VCaP (cell line): ENCODE results near the gene DCDC2B.
A peak's percentile ranks its signal among the peaks of the same experiment; 100 is the strongest.

Source experiments
- H3K27ac ChIP-seq: fragments of 450-650 bp; 2 replicates; pipeline ENCODE4 v1.5.1; 2017
- TF ChIP-seq, protein P1 (sequence below): fragments of 450-650 bp; conservative IDR thresholded peaks from 2 replicates; pipeline ENCODE4 v1.5.1; 2017; ENCODE audit warnings: mild to moderate bottlenecking, moderate library complexity

The DCDC2B gene

DNA sequence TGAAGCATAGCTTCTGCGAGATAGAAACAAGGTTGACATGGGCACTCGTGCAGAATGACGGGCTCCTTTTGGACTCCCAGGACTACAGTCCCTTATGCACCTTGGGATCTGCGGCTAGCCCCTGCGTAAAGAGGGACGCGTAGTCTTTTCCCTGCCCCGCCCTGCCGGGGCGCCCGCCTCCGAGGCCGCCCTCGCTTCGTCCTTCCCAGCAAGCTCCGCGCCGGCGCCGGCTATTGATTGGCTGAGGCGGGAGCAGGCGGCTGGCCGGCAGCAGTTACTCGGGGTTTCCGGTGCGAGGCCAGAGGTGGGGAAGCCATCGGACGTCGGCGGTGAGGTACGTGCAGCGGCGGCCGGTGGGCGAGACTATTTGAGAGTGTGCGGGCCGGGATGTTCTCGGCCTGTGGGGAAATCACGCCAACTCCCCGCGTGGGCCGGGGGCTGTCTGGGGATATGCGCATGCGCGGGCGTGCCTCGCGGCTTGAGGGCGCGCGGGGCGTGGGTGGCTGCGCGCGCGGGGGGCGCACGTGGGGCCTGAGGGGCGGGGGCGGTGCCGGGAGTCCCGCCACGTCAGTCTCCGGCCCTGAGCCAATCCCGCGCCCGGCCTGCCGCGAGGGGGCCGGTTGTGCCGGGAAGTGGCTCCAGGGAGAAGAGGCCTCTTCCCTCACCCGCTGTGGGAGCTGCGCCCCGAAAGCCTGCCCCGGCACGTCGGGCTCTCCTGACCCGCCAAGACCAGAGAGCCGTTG, 29.3 kb upstream of the DCDC2B start, which contains the start of gene TXLNA:
Gene TXLNA, plus strand, starts transcription at position 233 of the 743 bp plus-strand sequence. CDS start 671 bp downstream, outside the sequence.
- TF ChIP-seq, protein P1, sequence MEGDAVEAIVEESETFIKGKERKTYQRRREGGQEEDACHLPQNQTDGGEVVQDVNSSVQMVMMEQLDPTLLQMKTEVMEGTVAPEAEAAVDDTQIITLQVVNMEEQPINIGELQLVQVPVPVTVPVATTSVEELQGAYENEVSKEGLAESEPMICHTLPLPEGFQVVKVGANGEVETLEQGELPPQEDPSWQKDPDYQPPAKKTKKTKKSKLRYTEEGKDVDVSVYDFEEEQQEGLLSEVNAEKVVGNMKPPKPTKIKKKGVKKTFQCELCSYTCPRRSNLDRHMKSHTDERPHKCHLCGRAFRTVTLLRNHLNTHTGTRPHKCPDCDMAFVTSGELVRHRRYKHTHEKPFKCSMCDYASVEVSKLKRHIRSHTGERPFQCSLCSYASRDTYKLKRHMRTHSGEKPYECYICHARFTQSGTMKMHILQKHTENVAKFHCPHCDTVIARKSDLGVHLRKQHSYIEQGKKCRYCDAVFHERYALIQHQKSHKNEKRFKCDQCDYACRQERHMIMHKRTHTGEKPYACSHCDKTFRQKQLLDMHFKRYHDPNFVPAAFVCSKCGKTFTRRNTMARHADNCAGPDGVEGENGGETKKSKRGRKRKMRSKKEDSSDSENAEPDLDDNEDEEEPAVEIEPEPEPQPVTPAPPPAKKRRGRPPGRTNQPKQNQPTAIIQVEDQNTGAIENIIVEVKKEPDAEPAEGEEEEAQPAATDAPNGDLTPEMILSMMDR: no peak
- peak within 1 kb of the TSS; percentile 91 for H3K27ac ChIP-seq

DNA sequence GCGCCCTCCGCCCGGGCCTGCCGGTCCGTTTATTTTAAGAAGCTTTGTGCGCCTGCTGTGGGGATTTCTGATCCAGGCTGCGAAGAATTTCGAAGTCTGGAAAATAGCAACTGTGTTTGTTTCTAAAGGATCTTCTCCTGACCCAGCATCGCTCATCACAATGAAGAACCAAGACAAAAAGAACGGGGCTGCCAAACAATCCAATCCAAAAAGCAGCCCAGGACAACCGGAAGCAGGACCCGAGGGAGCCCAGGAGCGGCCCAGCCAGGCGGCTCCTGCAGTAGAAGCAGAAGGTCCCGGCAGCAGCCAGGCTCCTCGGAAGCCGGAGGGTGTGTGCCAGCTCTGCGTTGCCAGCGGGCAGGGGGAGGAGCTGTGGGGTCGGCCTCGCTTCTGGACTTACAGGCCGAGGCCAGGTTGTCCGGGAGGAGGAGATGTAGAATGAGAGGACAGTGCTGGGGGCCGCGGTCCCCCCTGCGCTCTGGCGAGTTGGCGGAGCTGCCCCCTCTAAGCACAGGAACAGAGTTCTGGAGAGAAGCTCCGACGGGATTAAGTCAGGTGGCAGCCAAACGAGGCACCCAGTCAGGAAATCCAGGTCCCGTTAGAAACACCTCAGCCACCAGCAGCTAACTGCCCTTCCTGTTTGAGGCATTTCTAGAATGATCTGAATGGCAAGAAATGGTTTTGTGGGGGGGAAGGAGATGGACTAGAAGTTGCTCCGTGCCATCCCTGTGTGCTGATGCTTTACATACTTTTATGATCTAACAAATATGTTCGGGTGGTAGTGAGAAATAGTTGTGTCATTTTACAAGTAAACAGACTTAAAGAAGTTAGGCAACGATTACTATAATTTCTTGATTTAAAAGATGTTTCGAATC, 28.5 kb upstream of the DCDC2B start:
- H3K27ac ChIP-seq: peak overlapping the region; percentile 91
- TF ChIP-seq, protein P1: no peak

DNA sequence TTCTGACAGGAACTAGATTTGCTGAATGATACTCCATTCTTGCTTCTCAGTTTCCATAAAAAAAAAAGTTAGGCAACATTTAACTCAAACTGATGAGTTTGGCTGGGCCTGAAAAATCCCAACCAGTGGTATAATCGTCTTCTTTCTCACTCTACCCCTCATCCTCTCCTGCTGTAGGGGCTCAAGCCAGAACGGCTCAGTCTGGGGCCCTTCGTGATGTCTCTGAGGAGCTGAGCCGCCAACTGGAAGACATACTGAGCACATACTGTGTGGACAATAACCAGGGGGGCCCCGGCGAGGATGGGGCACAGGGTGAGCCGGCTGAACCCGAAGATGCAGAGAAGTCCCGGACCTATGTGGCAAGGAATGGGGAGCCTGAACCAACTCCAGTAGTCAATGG, 27.8 kb upstream of the DCDC2B start:
- H3K27ac ChIP-seq: peak overlapping the region; percentile 91
- TF ChIP-seq, protein P1: no peak

DNA sequence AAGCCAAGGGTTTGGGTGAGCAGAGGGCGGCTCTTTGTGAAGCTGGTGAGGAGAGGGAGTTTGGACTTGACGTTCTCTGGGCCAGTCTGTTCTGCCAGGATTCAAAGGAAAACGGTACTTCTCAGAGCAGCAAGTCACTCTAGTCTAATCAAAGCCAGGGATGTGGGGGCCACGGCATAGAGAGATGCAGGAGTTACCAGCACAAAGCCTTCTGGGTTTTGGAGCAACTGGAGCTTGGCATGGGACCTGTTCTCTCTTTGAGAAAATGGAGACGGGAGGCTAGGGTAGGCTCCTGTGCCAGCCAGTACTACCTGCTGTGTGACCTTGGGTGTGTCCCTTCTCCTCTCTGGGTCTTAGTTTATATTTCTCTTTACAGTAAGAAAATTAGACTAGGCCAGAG, 27.3 kb upstream of the DCDC2B start:
- TF ChIP-seq, protein P1: no peak
- H3K27ac ChIP-seq: peak overlapping the region; percentile 91

DNA sequence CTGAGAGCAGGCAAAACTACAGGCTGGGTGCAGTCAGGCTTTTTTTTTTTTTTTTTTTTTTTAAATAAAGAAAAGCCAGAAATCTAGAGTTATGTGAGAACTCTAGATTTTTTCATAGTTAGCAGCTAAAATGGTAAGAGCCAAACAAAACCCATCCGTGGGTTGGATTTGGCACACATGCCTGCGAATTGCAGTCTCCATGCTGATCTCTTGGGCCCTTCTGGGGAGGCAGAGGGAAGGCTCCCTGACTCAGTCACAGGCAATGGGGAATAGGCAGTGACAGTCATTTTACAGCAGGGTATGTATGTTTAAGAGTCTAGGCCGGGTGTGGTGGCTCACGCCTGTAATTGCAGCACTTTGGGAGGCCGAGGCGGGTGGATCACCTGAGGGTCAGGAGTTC, 26.8 kb upstream of the DCDC2B start:
- H3K27ac ChIP-seq: peak overlapping the region; percentile 91; the same call in 1 of the 2 replicates
- TF ChIP-seq, protein P1: no peak

DNA sequence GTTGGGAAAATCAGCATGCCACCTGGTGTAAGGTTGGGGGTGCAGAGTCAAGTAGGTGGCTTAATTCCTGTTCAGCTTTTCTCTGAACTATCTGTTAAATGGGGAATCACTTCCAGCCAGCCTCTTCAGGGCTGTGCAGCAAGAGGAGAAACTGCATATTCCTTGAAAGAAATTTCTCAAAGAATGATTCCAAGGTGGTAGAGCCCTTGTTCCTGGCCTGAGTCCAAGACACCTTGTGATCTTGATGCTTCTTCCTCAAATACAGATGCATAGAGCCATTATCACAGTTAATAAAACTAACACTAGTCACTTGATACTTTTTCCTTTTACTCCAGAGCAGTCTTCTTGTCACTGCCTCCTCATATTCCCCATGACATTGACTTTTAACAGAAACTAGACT, 24.2 kb upstream of the DCDC2B start:
- peak overlapping the region; percentile 25 for H3K27ac ChIP-seq
- TF ChIP-seq, protein P1: no peak

DNA sequence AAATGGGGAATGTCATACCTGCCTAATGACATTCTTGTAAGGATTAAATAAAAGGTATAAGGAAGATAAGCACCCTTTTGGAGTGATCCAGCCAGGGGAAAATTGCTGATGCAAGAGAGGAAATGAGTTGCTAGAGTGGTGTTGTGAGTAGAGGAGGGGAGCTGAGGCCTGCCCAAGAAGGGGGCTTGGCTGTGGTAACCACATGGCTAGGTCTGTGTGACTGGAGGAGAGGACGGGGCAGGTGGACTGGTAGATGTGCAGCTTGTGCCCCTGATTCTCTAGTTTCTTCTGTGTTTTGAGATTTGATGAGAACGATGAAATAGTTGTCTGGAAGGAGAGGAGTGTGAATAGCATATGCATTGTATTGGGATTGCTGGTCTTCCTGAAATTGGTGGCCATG, 22.8 kb upstream of the DCDC2B start:
- TF ChIP-seq, protein P1: no peak
- no peak overlapping the region for H3K27ac ChIP-seq
